ENCODE measurements around the gene ATP13A3.

- TF ChIP-seq POLR2AphosphoS5 (IDR thresholded peaks at IDR 0.05) (no peak), POLR2A (IDR thresholded peaks at IDR 0.05) (no peak)
- TF ChIP-seq, protein P1, sequence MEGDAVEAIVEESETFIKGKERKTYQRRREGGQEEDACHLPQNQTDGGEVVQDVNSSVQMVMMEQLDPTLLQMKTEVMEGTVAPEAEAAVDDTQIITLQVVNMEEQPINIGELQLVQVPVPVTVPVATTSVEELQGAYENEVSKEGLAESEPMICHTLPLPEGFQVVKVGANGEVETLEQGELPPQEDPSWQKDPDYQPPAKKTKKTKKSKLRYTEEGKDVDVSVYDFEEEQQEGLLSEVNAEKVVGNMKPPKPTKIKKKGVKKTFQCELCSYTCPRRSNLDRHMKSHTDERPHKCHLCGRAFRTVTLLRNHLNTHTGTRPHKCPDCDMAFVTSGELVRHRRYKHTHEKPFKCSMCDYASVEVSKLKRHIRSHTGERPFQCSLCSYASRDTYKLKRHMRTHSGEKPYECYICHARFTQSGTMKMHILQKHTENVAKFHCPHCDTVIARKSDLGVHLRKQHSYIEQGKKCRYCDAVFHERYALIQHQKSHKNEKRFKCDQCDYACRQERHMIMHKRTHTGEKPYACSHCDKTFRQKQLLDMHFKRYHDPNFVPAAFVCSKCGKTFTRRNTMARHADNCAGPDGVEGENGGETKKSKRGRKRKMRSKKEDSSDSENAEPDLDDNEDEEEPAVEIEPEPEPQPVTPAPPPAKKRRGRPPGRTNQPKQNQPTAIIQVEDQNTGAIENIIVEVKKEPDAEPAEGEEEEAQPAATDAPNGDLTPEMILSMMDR (IDR thresholded peaks at IDR 0.05 in 8 of 11, conservative IDR thresholded peaks at IDR 0.05 in 3 of 11): no peak
Measured at GRCh38 chr3:194360568-194360967, 126.2 kb downstream of the ATP13A3 start.

All from spleen (tissue), 7 donors.